GM08714 (cell line): ENCODE measurements around the gene CCDC177.
"Not testable (repeated sequence)": the region's sequence is repeated elsewhere in the genome, so short reads cannot be mapped to it uniquely, and the experiment has no call there.

Source experiments
- H3K4me3 ChIP-seq: fragments of 200-500 bp; sonication (Bioruptor generic); 2 replicates; pipeline ENCODE4 v1.5.1; 2014; ENCODE audit warnings: mild to moderate bottlenecking, low read length, inconsistent platforms
- ZNF274 ChIP-seq: IDR thresholded peaks from 2 replicates; pipeline ENCODE4 v1.6.1; 2012; ENCODE audit warnings: mild to moderate bottlenecking, low read depth, low read length

Gene CCDC177

DNA sequence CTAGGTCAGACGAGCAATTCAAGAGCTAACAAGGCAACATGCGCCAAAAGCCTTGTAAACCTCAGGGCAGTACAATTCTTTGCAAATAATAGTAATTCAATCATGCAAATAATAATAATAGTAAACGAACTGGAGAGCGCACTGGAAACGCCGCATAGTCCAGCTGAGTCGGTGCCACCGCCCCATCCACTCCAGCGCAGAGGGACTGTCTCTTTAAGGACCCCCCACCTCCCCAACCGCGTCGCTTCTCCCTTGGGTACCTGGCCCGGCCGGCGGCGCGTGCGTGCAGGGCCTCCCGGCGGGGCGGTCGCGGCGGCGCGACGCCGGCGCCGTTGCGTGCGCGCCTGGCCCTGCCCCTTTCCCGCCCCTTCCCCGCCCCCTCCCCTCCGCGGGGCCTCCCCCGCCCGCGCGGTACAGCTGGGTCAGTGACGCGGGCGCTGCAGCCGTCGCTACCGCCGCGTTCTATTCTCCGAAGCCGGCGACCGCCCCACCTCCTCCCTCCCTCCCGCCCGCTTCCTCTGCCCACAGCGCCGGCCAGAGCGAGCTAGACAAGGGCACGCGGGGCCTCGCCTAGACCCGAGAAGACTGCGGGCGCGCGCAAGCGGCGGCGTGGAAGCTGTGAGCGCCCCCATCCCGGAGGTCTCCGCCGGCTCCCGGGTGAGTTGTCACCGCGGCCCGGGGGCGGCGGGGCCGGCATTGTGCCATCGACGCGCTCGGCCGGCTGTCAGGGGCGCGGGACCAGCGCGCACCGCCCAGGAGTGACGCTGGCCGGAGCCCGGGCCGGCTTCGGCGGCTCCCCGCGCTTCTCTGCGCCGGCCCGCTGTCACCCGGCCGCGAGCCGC, 36.7 kb upstream of the CCDC177 start, which contains the start of gene SUSD6:
Gene SUSD6, plus strand, starts transcription at position 425 of the 842 bp plus-strand sequence. CDS start 46,997 bp downstream, outside the sequence.
- peak within 1 kb of the TSS; percentile 83 for H3K4me3 ChIP-seq
- TF ChIP-seq ZNF274 = no peak

DNA sequence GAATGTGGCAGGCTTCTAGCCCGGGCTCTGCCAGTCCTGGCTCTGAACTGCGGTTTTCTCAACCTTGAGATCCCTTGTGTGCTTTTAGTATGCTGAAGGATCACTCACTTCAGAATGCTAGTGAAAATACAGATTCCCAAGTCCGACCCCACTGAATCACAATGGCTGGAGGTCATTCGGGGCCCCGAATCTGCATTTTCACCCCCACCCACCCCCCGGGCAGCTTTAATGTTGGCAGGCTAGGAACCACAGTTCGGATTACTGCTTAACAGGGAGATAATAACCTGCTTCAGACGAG, 36.2 kb upstream of the CCDC177 start:
- no peak for TF ChIP-seq ZNF274
- peak overlapping the region; percentile 70 for H3K4me3 ChIP-seq

DNA sequence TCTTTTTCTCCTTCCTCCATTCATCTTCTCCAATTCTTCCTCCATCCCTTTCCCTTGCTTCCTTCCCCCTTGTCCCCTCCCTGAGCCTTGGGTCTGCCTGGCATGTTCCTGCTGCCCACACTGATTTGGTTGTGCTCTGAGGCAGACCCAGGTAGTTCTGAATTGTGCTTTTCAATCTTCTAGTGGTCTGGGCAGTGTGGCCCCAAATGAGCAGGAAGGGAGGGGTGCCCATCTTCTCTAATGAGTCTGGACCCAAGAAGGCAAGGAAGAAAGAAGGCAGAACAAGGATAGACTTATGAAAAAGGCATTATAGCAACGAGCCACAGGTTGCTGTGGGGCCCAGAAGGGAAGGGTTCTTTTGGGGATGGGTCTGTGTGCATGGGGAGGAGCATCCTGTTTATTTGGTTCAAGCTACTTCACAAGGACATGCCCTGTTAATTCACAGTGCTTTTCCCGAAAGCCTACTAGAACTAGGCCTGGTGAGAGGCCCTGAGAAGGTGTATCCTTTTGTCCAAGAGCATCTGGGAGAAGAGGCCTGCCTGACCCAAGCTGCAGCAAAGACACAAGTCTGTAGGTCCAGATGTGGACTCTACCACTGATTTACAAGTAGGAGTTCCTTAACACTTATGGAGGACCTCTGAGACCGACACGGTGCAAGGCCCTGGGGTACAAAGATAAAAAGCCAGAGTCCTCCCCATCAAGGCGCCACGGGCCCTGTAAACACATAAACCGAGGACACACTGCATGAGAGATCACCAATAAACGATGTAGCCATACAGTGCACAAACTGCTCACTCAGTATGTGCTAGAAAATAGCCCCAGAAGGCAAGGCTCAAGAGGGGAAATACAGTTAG, 35.6 kb upstream of the CCDC177 start:
- no peak for TF ChIP-seq ZNF274
- H3K4me3 ChIP-seq = peak overlapping the region; percentile 70; the same call in 1 of the 2 replicates

DNA sequence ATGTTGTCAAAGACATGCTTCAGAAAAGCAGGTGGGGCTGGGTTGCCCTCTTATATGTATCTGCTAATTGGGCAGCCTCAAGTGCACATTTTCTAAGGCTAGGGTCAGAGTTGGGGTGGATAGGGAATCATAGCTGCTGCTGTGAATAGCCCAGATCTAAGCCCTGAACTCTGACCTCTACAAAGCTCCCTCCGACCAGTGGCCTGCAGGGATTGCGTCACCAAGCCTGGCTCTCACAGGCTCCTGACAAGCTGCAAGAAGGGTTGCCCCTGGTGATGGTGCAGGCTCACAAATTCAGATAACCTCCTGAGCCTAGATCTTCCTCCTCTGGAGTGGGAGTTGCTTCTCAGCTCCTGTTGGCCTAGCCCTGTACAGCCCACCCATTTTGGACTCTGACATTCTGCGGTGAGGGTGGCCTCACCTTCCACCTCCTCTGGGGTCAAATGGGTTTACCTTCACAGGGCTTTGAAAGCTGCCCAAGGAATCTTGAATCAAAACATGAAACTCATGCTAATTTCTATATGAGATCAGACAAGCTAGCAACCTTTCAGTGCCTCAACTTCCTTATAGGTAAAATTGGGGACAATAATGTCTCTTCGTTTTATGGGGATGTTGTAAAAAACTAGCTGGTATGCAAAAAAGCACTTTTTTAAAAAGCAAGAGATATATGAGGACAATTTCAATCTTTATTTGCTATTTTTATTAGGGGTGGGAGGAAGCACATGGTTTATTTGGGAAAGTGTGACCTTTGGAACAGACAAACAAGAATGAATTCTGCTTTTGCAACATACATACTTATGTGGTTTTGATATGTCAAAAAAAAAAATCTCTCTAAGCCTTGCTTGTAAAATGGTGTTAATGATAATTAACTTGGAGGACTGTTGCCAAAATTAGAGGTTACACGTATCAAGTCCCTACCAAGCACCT, 31.9 kb upstream of the CCDC177 start:
- no peak for TF ChIP-seq ZNF274
- H3K4me3 ChIP-seq = no peak overlapping the region

DNA sequence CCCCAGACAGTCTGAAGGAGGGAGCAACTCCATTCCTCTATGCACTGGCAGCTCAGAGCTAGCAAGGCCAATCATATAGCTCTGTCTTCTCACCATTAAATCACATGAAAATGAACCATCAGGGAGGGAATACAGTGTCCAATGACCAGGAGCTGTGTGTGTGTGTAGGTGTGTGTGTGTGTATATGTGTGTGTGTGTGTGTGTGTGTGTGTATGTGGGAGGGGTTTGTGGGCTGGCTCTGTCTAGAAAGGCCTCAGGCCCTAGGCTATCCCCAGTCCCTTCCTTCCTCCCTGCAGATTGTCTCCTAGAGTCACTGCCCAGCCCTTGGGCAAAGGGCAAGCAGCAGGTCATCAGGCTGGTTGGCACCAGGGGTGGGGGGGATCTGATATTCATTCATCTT, 31.1 kb upstream of the CCDC177 start:
- no peak for TF ChIP-seq ZNF274
- no peak overlapping the region for H3K4me3 ChIP-seq

DNA sequence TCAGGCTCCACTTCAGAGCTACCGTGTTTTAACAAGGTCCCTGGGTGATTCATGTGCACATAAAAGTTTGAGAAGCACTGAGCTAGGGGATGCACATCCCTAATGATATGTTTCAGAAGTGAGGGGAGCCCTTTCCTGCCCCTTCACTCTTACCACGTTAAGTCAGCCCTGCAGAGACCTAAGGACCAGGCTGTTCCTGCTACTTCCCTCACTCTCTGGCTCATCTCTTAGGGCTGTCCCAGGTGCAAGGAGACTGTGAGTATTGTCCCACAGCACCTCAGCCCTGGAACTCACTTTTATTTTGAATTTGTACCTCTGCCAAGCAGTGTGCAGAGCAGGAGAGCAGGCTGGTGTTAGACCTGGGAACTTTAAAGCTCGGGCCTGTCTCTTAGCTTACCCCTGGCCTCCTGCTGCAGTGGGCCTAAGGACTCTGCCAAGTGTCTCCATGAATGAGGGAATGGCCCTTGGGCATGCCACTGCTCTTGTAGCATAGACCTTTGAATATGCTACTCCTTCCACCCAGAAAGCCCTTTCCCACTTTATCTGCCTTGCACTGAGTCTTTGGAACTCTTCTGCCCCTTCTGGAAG, 25.7 kb upstream of the CCDC177 start:
- no peak overlapping the region for H3K4me3 ChIP-seq
- no peak for TF ChIP-seq ZNF274

DNA sequence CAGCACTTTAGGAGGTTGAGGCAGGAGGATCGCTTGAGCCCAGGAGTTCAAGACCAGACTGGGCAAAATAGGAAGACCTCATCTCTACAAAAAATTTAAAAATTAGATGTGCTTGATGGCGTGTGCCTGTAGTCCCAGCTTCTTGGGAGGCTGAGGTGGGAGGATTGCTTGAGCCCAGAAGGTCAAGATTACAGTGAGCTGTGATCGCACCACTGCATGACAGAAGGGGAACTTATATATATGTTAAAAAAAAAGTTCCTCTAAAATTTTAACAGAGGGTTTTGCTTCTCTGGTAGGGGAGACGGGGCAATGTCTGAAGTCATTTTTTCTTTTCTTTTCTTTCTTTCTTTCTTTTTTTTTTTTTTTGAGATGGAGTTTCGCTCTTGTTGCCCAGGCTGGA, 24.8 kb upstream of the CCDC177 start:
- not testable (repeated sequence) for H3K4me3 ChIP-seq

DNA sequence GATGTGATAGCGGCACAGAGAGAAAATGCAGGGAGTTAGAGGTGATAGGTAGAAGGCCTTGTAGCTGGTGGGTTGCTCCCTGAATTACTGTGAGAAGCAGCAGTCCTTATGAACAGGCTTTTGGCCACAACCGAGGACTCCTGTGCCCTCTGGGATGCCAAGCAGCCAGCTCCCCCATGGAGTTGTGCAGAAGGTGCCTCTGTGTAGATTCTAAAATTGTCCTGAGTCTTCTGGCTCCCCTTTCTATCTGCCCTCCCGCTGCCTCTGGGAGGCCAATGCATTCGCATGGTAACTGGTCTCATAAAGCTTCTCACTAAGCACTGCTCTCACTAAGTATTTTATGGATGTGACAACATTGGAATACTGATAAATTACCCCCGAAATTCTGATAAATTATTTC, 20.7 kb upstream of the CCDC177 start:
- no peak overlapping the region for H3K4me3 ChIP-seq
- no peak for TF ChIP-seq ZNF274

DNA sequence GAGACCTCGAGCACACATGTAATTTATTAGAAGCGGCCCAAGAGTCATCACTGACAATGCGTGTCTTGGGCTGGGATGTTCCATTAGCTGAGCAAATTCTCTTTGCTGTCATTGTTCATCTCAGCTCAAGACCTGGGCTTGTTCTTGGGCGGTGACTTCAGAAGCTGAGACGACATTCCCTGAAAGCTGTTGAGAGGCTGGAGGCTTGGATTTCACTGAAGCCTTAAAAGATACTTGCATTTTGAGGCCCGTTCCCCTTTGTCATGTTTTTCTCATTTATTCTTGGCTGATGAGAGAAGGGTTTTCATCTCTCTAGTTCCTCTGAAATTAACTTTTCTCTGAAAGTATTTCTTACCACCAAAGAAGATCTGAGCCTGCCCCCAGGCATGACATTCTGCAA, 20.2 kb upstream of the CCDC177 start:
- no peak for TF ChIP-seq ZNF274
- H3K4me3 ChIP-seq = no peak overlapping the region

DNA sequence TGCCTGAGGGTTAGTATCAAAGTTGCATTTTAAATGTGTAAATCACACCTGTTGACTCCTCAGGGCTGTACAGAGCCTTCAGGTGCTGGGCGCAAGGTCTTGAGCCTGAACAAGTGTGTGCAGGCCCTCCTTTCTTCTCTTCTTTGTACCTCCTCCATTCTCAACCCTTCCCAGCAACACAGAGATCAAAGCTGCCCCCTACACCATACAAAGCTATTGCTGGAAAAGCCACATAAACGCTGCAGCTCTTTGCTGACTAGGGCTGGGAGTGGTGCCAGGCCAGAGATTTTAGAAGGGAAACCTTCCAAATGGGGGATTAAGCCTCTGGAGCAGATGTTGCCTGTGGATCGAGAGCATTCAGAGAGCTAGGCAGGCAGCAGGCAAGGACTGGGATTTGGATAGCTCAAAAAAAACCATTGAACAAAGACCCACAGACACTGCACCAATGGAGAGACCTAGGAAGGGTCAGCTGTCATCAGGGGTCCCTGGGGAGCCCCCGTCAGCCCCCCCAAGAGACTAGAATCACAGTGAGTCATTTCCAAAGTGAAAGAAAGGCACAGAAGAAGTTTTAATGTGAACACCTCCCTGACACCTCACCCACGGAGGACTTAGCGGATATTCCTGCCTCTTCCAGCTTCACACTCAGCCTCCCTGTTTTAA, 18.5 kb upstream of the CCDC177 start:
- TF ChIP-seq ZNF274 = no peak
- no peak overlapping the region for H3K4me3 ChIP-seq

DNA sequence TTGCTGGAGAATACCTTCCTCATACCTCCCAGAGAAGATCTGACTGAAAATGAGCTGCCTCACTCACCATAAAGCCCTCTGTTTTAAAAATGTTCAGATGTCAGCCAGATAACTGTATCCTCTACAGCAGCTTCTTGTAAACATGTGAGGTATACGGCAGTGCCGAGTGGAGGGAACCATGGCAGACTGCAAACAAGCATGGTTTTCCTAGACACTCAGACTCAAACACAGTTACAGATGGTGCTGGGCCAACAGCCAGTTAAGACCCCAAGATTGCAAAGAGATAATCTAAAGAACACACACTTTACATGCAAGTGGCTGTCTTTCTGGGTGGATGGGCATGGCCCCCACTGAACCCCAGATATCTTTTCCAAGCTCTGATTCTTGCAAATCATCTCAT, 16.6 kb upstream of the CCDC177 start:
- no peak overlapping the region for H3K4me3 ChIP-seq

DNA sequence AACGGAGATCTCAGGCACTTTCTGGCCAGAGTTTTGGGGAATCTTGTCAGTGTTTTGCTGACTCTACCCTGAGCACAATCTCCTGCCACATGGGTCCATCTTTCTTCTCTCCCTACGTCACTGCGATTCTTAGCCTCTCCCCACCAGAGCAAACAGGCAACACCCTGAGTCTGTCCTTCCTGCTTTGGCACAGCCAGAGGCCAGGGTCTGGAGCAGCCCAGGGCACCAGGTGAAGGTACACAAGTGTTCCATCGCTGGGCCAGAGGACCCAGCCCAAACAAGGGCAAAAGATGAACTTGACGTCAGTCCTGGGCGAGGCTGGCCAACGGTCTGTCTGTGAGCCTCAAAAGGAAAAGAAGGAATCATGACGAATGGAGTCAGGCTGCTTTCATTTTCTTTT, 12.7 kb upstream of the CCDC177 start:
- TF ChIP-seq ZNF274 = no peak
- H3K4me3 ChIP-seq = no peak overlapping the region

More for the DNA sequence above, 16.6 kb upstream of the CCDC177 start:
- no peak for TF ChIP-seq ZNF274

DNA sequence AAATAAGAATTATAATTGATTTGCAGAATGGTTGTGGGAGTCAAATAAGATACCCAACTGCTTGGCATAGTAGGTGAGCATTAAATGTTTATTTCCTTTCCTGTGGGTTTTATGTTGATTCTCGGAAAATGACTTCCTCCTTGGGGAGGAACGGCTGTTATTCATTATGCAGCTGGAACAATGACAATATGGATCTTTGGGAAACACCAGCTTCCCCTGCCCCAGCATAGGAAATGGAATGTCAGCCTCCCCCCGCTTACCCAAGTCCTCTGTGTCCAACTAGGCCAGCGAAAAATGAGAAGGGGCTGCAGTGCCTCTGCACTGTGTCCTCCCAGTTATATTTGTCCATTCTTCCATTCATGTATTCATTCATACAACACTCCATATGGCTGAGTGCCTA, 11.7 kb upstream of the CCDC177 start:
- TF ChIP-seq ZNF274 = no peak
- no peak overlapping the region for H3K4me3 ChIP-seq
